GM23338 (cell line): ENCODE results near the gene LCTL.

Experiments used
- POLR2AphosphoS5 ChIP-seq: IDR thresholded peaks from 2 replicates; pipeline ENCODE4 v1.6.1; 2016; ENCODE audit warnings: antibody characterized with exemption, low read depth
- ZNF331 ChIP-seq: fragments of 250-450 bp; sonication (Bioruptor Pico); IDR thresholded peaks from 2 replicates; pipeline ENCODE4 v1.5.0; 2020; ENCODE audit warnings: low read depth, mild to moderate bottlenecking, moderate library complexity
- TF ChIP-seq, protein P1 (sequence below), 2 experiments: fragments of 200-600 bp in 1 of 2; sonication (generic) in 1 of 2; conservative IDR thresholded peaks; 2 replicates each; pipeline versions ENCODE4 v1.5.1 to v1.6.1; 2016 to 2017; ENCODE audit warnings: antibody characterized with exemption in 2 of 2, low read depth in 2 of 2, mild to moderate bottlenecking in 2 of 2, moderate library complexity in 1 of 2

DNA sequence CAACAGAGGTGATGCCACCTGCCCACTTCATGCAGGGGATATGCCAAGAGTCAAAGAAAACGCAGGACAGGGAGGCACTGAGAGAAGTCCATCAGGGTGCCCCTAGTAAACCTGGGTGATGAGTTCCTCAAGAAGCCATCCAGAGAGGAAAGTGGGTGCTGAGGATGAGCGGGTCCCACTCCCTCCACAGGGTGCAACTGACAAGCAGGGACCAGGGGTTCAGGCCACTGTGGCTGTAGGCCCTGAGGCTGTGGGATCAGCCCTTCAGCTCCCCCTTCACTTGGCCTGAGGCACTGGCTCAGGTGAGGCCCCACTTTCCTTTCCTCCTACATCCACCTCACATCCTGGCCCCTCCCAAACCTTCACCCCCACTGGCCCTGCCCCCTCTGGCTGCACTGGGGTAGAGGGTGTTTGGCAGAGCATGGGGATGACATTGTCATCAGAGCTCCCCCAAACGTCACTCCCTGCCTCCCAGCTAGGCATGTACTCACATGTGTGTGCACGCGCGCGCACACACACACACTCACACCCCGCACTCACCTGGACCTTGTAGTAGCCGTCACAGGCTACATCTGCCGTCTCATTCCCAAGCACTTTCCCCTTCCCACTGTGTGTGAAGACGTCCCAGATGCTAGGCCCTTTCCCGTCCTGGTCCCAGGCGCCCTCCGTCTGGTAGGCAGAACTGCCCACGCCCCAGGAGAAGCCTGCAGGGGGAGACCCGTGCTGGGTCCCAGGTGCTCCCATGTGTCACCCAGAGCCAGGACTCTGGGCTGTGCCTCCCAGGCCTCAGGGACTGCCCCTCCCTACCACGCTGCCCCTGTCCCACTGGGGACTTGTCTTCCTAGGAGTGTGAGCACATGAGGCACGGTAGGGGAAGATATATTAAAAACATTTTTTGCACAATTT lies 1.4 kb downstream of the LCTL start:
- no peak for TF ChIP-seq ZNF331
- TF ChIP-seq, protein P1, sequence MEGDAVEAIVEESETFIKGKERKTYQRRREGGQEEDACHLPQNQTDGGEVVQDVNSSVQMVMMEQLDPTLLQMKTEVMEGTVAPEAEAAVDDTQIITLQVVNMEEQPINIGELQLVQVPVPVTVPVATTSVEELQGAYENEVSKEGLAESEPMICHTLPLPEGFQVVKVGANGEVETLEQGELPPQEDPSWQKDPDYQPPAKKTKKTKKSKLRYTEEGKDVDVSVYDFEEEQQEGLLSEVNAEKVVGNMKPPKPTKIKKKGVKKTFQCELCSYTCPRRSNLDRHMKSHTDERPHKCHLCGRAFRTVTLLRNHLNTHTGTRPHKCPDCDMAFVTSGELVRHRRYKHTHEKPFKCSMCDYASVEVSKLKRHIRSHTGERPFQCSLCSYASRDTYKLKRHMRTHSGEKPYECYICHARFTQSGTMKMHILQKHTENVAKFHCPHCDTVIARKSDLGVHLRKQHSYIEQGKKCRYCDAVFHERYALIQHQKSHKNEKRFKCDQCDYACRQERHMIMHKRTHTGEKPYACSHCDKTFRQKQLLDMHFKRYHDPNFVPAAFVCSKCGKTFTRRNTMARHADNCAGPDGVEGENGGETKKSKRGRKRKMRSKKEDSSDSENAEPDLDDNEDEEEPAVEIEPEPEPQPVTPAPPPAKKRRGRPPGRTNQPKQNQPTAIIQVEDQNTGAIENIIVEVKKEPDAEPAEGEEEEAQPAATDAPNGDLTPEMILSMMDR (conservative IDR thresholded peaks at IDR 0.05; ENCODE audit: low read depth in 2 of 2): peak in 1 of 2 experiments; percentile 12; a peak in 1 of 4 replicates
- no peak for TF ChIP-seq POLR2AphosphoS5
